Measurements from ENCODE around the gene TRIM41. TPM values are rescaled to one million over a fixed set of nuclear protein-coding genes. Genes with fewer than 3 reads are reported as not detected.

Gene TRIM41
- total and polyA plus RNA-seq, 2 experiments from 2014 or later: 6.2 to 8.7 TPM

GRCh38 chr5:181182651-181183050, 40.4 kb upstream of the TRIM41 start:
- no peak overlapping the region for H3K27ac ChIP-seq (ENCODE audit: low read depth)
- Mint-ChIP-seq H3K27me3 (ENCODE audit: insufficient read depth, low read depth, poor library complexity) (peaks cover 24% of the 10 kb centered on the region), H3K4me1 (peaks cover 5% of the 10 kb centered on the region; the same call in 2 of the 3 replicates), H3K27ac (no peak overlapping the region), H3K9me3 (peaks cover 33% of the 10 kb centered on the region), H3K36me3 (ENCODE audit: low read depth) (peaks cover 9% of the 10 kb centered on the region; the same call in 2 of the 3 replicates), H3K4me3 (peak overlapping the region; percentile 44; the same call in 2 of the 3 replicates)
- no peak overlapping the region for H3K4me2 ChIP-seq
- no peak for TF ChIP-seq EZH2 (IDR thresholded peaks at IDR 0.05; ENCODE audit: low read depth, unreplicated experiment)
- H3K9me2 ChIP-seq (ENCODE audit: insufficient read depth): no peaks in the 10 kb centered on the region
- no peak overlapping the region for H3K4me3 ChIP-seq
- ATAC-seq (no peak), DNase-seq (ENCODE audit: low spot score) (no peak)
- no peaks in the 10 kb centered on the region for H4K20me1 ChIP-seq (replicated peaks; ENCODE audit: insufficient read depth)
- H2AFZ ChIP-seq: no peak overlapping the region
- no peaks in the 10 kb centered on the region for H3K36me3 ChIP-seq (ENCODE audit: insufficient read depth)
- H3F3A ChIP-seq (replicated peaks; ENCODE audit: low read depth): no peaks in the 10 kb centered on the region
- no peaks in the 10 kb centered on the region for H3K27me3 ChIP-seq (ENCODE audit: insufficient read depth)
- H3K4me1 ChIP-seq (ENCODE audit: insufficient read depth): 0 out of 2 replicates have a peak, but pooled peaks cover 4% of the 10 kb centered on the region
- H3K79me2 ChIP-seq (replicated peaks; ENCODE audit: insufficient read depth): no peaks in the 10 kb centered on the region

GRCh38 chr5:181184845-181185216, 38.2 kb upstream of the TRIM41 start:
- Mint-ChIP-seq H3K4me3 (peak overlapping the region; percentile 80), H3K9me3 (peaks cover 46% of the 10 kb centered on the region), H3K36me3 (ENCODE audit: low read depth) (peaks cover 19% of the 10 kb centered on the region; the same call in 2 of the 3 replicates), H3K4me1 (peaks cover 5% of the 10 kb centered on the region), H3K27me3 (ENCODE audit: insufficient read depth, low read depth, poor library complexity) (peaks cover 45% of the 10 kb centered on the region), H3K27ac (peak overlapping the region; percentile 95)
- peaks cover 10% of the 10 kb centered on the region for H3K27me3 ChIP-seq (ENCODE audit: insufficient read depth)
- no peaks in the 10 kb centered on the region for H3K36me3 ChIP-seq (ENCODE audit: insufficient read depth)
- H2AFZ ChIP-seq: peak overlapping the region; percentile 70
- no peak for ATAC-seq
- no peaks in the 10 kb centered on the region; the same call in 1 of the 2 replicates for H3F3A ChIP-seq (replicated peaks; ENCODE audit: low read depth)
- H3K4me1 ChIP-seq (ENCODE audit: insufficient read depth): peaks cover 4% of the 10 kb centered on the region; the same call in 1 of the 2 replicates
- H3K4me2 ChIP-seq: no peak overlapping the region
- no peaks in the 10 kb centered on the region for H4K20me1 ChIP-seq (replicated peaks; ENCODE audit: insufficient read depth)
- H3K9me2 ChIP-seq (ENCODE audit: insufficient read depth): no peaks in the 10 kb centered on the region
- no peak for DNase-seq (ENCODE audit: low spot score)
- no peaks in the 10 kb centered on the region for H3K79me2 ChIP-seq (replicated peaks; ENCODE audit: insufficient read depth)
- no peak overlapping the region for H3K27ac ChIP-seq (ENCODE audit: low read depth)
- peak overlapping the region; percentile 29; the same call in 1 of the 2 replicates for H3K4me3 ChIP-seq
- TF ChIP-seq NANOG (IDR thresholded peaks at IDR 0.05; ENCODE audit: borderline replicate concordance) (no peak), ZNF114 (CRISPR knock-in tag; IDR thresholded peaks at IDR 0.05) (no peak), EZH2 (IDR thresholded peaks at IDR 0.05; ENCODE audit: low read depth, unreplicated experiment) (no peak), ZNF331 (CRISPR knock-in tag; IDR thresholded peaks at IDR 0.05; ENCODE audit: low read depth) (no peak), POLR2AphosphoS5 (IDR thresholded peaks at IDR 0.05; ENCODE audit: low read depth) (no peak), CTCF (conservative IDR thresholded peaks at IDR 0.05; ENCODE audit: low read depth in 2 of 2) (no peak), ZNF462 (CRISPR knock-in tag; IDR thresholded peaks at IDR 0.05) (no peak), EZH2phosphoT487 (IDR thresholded peaks at IDR 0.05; ENCODE audit: unreplicated experiment) (no peak), JUNB (IDR thresholded peaks at IDR 0.05; ENCODE audit: unreplicated experiment) (no peak), REST (IDR thresholded peaks at IDR 0.05; ENCODE audit: unreplicated experiment) (no peak), STAT1 (IDR thresholded peaks at IDR 0.05; ENCODE audit: unreplicated experiment) (no peak)

Measured in GM23338 (cell line).